HG03196 (cell line): Measurements from ENCODE around the gene VAT1L.

ENCODE experiments used
- ATAC-seq: cut with Tn5 transposase; IDR thresholded peaks from one replicate; pipeline ENCODE4 v1.9.1; 2021; ENCODE audit not compliant: unreplicated experiment

VAT1L gene

DNA sequence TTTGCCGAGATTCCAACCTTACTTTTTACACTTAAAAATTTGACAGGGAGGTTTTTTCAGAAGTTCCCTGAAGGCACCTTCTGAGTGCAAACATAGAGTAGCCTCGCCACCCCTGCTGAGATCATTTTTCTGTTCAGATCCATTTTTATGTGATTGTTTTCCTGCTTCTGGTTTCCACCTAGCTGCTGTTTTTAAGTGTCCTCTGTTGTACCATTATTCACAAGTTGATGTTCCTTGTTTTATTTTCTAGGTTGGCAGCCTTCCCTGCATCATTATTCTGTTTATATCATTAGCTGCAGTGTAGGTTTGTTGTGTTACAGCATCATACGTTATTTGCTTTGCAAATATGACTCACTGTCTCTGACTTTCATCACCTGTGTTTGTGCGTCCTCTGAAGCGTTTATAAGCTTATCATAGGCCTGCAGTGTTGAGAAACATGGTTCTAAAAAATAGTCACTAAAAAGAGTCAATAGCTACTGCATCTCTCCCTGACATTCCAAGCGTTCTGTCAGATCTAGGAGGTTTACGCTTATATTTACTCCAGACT lies 117.1 kb downstream of the VAT1L start:
- ATAC-seq = no peak

DNA sequence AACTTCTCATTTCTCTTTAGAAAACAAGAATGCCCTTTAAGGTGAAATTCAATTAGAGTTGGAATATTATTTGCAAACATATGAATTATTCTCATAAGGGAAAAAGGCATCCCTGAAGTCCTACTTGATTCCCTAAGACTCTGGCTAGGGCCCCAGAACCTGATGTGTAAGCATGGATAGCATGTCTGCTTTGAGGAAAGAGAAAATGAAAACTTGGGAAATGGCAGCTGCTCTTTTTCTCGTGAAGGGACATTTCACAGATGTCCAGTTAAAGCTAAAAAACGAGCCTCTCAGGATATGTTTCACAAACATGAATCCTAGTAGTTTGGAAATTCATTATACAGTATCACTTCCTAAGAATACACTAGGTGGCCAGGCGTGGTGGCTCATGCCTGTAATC lies 121.7 kb downstream of the VAT1L start:
- ATAC-seq = no peak

DNA sequence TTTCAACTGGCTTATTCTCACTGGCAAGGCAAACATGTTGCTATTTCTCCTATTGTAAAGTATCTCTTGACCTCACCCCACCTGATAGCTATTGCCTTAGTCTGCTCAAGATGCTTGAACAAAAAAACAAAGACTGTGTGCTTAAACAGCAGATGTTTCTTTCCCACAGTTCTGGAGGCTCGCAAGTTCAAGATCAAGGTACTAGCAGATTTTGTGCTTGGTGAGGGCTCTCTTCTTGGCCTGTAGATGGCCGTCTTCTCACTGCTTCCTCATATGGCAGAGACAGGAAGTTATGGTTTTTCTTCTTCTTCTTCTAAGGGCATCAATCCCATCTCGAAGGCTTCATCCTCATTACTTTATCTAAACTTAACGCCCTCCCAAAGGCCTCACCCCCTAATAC lies 124.3 kb downstream of the VAT1L start:
- no peak for ATAC-seq

DNA sequence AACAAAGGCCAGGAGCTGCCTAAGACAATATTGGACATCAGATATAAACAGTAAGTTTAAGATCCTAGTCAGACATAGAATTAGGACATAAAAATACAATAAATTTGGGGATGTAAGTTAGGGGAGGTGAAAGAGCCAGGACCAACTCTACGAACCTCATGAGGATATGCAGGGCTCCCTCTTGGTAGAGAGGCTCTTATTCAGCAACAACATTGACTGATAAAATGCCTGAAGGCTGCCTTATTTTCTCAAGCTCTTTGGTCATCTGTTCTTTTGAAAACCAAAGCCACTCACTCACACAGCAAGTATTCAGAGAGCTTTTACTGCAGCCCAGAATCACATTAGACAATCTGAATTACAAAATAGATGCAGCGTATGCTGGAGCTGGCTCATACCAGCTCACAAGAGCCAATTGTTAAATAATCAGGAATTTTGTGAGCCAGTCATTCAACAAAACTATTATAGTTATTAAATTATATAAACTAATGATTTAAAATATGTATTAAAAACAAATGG lies 125.4 kb downstream of the VAT1L start:
- no peak for ATAC-seq

DNA sequence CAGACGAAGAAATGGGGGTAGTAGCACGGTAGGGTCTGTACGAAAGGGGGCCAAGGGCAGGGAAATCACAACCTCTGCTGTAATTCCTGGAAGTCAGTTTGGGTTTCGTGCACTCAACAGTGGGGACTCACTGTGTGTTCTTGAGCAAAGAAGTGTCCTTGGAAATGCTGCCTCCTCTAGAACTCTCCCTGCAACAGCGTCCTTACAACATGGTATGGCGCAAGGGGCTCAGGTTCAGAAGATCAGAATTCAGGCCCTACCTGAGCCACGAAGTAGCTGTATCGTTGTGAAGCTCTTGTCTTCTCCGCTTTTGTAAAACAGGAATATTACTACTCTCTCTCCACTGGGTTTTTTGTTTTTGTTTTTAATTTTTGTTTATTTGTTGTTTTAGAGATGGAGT lies 127.7 kb downstream of the VAT1L start:
- no peak for ATAC-seq

DNA sequence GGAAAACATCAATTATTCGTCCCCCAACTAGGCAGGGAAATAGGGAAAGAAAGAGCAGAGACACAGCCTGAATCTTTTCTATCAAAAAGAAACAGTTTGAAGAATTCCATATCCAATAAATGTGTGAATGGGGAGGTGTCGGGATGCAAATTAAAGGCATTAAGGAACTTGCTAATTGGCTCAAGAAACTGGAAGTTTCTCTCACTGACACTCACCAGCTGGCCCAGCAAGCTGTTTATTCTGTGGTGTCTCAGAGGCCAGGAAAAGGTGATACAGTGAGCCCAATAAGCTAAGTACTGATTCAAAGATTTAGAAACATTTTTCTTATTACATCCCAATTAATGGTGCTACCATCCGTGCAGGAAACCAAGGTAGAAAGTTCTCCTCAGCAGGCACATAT lies 129.6 kb downstream of the VAT1L start:
- ATAC-seq = no peak

DNA sequence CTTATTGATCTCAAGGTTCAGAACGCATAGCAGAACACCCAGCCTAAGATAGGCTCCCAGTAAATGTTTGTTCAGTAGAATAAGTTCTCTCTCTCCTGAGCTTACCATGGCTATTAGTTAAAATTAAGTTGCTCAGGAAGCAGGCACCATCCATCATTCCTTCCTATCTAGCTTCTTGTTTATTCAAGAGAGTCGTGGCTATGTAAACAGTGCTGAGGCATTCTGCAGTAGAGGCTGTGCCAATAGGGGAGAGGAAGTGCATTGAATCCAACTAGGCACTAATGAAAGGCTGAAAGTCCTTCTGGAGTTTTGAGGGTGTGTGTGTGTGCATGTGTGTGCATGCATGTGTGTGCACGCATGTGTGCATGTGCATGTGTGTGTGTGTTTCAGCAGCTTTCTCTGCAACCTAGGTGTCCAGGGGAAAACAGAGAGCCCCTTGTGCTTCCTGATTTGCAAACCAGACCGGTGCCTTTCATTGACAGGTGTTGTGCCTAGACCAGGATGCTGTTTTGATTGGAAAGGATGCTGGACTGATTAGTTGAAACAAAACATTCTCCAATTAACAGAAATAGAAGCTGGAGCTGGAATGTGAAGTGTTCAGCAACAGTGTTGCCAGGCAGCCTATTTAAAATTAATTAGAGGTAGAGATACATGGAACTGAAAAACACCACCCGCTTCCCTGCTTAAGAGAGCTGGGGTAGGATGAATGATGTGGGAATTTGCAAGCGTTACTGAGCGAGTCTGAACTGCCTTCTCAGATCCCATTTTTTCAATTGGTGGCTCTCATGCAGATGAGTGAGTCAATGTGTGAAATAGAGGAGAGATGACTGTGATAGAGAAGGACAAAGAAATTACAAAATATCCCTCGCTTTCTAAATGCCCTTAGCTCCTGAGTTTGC lies 130.7 kb downstream of the VAT1L start:
- no peak for ATAC-seq

DNA sequence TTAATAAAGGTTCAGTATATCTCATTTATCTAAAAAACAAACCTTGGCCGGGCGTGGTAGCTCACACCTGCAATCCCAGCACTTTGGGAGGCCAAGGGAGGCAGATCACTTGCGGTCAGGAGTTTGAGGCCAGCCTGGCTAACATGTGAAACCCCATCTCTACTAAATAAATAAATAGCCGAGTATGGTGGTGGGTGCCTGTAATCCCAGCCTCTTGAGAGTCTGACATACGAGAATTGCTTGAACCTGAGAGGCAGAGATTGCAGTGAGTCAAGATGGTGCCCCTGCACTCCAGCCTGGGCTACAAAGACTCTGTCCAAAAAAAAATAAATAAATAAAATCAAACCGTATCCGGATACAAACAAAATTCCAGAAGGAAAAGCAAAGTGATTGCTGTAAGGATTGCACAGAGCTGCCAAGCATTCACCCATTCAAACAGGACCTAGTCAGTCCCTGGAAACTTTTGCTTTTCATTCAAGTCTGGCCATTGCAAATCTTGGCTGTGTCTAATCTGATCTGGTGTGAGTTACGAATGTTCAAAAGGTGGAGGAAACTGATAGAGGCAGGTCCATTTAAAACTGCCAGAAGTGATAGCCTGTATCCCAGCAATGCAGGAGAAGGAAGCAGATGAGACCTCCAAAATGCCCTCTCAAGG lies 131.5 kb downstream of the VAT1L start:
- no peak for ATAC-seq

DNA sequence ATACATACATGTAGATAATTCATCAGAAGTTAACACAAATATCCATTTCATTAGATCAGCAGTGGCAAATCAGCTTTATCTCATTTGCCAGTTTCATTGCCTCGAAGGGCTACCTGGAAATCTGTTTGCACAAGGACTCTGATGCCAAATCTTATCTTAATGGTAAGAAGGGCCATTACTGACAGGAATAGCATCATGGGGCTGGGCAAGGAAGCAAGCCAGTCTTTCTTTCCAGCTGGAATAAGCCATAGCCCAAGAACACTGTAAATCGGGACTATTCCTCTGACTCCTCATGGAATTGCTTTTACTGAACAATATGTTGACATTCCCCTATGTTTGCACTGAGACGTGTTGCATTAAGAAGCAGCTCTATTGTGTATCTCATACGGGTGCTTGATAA lies 132.6 kb downstream of the VAT1L start:
- no peak for ATAC-seq

DNA sequence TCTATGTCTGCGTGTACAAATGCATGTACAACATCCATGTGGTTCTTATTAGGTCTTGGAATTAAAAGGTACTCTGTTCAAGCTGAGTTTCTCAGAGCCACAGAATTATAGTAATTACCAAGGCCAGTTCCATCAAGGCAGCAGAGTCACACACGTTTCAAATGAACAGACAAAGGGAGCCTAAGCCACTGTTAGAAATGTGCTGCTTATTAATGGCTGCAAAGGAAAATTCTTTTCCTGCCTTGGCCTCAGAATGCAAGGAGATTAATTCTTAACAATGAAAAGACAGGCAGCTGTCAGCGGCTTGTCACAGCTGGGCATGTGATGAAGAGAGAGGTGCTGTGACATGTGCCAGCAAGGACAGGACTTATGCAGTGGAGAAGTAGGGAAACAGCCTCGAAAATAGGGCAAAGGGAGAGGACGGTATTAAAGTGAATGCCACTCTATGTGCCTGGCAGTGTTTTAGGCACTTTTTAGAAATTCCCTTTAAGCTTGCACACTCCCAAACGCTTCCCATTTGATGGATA lies 133.9 kb downstream of the VAT1L start:
- ATAC-seq = no peak

DNA sequence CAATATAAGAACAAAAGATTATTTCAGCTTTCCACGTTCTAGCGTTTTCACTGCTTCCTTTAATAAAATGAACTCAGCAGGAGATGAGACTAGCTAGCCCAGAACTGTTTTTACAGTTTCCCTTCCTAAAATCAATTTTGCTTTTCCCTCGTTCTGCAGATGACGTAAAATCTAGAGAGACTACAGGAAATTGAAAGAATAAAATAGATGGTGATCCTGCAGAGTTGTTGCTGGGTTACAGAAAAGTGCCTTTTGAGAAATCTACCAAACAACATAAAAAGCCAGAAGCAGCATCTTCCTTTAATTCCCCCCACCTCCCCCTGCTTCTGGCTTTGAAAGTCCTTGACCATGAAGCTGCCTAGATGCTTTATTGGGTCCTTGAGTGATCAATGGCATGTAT lies 137.2 kb downstream of the VAT1L start:
- ATAC-seq = no peak

DNA sequence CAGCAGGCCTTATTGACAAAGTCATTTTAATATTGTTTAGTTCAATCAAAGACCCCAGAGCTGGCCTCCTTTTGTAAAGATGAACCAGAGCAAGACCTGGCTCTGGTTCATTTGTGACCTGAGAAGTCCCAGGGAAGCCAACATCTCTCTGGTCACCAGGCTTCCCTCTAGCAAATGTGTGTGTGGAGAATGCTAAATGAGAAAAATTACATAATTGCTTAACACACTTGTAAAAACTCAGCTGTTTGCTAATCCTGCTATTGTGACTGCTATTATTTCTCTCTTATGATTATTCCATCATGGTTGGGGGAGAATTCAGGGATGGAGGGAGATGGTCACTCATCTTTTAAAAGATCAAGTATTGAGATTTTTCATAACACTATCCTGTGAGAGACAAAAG lies 139.7 kb downstream of the VAT1L start:
- ATAC-seq = no peak

DNA sequence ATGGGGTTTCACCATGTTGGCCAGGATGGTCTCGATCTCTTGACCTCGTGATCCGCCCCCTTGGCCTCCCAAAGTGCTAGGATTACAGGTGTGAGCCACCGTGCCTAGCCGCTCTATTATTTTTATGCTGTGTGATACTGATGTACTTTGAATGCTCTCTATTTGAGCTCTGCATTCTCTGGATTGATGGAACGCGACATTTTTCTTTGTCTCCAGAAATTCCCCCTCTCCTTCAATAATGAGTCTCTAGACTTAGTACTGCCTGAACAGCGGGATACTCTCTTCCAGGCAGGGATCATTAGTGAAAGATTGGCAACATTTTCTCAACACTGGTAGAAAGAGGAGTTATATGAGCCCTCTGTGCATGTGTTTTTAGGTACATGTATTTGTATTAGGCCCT lies 140.6 kb downstream of the VAT1L start:
- no peak for ATAC-seq

DNA sequence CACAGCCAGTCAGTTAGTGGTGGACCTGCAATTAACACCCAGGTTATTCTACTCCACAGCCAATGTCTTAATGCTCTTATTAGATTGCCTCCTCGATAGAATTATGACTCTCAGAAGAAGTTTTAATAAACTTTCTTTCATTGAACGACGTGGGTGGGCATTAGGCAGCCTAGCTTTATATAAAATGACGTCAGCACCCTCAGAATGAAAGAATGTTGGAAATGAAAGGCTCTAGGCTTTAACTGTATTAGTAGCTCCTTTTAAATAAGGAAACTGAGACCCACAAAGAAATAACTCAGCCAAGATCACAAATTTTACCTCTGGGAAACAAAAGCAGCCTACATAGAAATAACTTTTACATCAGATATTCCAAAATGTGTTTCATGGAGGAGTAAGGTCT lies 142.7 kb downstream of the VAT1L start:
- no peak for ATAC-seq

DNA sequence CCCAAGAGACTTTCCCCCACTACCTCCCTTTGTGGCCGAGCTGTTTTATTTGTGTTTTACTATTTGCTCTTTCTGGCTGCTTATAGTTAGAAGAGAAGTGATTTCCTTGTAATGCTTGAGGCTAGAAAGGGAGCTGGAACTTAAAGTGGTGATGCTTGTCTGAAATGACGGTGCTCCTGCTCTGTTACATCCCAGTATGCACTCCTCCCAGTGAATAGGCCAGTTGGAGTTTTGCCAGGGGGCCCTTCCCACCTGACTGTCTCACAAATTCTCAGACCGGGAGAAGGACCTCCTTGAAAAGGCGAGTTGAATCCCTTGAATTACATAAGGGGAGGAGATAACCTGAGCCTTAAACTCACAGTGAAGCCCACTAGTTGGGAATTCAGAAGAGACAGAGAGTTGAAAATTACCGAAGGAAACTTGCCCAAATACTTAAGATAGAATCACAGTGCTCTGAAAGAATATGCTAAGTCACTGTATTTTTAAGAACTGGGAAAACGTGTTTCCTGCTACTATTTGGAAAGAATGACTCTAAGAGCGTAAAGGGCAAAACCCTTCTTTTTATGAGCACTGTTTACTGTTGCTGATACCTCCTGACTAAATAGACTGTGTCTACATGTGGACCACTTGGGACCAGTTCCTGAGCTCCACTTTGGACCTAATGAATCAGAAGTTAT lies 149.2 kb downstream of the VAT1L start:
- ATAC-seq = no peak

DNA sequence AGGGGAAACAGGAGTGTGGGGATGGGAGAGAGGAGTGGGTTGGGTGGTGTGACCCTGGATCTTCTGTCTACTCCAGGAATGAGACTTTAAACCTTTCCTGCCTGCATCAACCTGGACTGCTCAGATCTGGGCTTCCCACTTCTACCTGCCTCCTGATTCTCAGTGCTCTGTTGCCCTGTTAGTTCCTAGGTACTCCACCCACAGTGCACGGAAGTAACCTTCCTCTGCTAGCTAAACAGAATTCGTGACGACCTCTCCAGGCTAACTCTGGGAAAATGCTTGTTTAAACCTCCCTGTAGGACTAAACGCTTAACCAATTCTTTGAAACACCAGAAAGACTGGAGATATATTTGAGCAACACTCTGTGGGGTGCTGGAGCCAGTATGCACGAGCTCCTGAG lies 150.5 kb downstream of the VAT1L start:
- no peak for ATAC-seq

DNA sequence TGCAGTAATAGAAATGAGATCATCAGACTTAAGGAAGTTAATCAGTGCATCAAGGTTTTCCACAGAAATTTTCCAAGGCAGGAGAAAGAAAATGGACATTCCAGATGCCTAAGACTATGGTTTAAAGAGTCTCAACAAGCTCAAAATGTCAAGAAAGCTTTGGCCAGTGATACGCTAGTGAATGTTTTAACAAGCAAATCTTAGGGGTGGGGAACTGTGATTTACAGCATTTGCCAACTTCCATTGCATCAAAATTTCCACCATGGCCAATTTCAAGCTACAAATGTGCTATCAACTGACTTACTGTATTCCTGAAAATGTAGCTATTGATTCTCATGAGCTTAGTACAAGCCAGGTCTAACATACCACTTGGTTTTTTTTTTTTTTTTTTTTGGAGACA lies 151.6 kb downstream of the VAT1L start:
- no peak for ATAC-seq

DNA sequence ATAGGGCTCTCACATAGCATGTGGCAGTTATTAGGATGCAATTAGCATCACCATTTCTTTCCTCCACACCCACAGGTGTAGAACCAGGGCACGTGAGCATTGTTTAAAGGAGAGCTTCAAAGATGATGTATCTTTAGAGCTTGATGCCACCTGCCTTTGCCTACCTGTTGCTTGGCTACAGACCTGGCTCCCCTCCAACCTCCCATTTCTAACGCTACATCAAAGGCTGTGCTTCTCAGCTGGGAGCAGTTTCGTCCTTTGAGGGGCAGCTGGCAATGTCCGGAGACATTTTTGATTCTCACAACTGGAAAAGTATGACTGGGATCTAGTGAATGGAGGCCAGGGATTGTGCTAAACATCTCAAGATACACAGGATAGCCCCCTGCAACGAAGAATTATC lies 155.4 kb downstream of the VAT1L start:
- no peak for ATAC-seq

DNA sequence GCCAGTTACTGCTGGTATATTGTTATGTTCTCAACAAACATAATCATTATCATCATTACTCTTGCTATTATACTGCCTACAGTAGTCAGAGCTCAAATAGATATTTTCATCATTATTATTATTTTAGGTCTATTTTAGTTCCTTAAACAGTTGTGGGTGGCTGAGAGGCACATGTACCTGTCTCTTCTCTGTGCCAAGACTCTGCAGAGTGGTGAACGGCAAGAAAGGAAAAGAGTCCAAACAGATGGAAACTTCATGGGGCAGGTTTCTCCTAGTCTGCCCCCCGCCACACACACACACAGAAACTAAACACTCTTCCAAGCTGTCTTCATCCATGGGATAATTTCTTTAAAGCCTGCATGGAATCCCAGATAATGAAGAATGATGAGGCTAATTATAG lies 156.3 kb downstream of the VAT1L start:
- no peak for ATAC-seq

DNA sequence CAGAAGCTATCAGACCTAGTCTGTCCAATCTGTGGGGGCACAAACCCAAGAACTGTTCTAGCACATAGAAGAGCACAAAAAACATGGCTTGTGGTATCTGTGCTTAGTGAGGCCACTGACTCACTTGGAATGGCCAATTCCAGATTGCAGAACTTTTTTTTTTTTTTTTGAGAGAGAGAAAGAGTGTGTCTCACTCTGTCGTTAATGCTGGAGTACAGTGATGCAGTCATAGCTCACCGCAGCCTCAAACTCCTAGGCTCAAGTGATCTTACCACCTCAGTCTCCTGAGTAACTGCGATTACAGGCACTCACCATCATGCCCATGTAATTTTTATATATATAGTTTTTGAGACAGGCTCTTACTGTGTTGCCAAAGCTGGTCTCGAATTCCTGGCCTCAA lies 156.8 kb downstream of the VAT1L start:
- no peak for ATAC-seq

DNA sequence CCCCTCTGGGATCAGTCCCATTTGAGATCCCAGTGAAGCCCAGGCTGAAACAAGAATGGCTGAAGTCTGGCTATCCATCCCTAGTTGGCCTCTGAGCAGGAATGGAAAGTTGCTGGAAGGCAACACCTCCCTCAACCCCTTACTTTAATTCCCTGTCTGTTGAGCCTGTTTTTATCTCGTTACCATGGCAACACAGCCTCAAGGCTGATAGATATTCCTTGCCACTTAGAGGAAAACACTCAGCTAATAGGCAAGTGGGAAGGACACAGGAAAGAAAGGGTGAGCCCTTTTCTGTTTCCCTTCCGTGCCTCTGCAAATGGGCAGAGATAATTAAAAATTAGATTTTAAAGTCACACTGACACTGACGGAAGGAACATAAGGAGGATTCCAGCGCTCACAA lies 158.5 kb downstream of the VAT1L start:
- ATAC-seq = no peak
